HG03135 (cell line): ENCODE measurements around the gene AARS1.
A peak's percentile ranks its signal among the peaks of the same experiment; 100 is the strongest.
"Not testable (repeated sequence)": the region's sequence is repeated elsewhere in the genome, so short reads cannot be mapped to it uniquely, and the experiment has no call there.

ENCODE experiments used
- ATAC-seq: cut with Tn5 transposase; IDR thresholded peaks from one replicate; pipeline ENCODE4 v1.9.1; 2021; ENCODE audit warnings: mild to moderate bottlenecking, moderate library complexity; ENCODE audit not compliant: unreplicated experiment

AARS1 gene

DNA sequence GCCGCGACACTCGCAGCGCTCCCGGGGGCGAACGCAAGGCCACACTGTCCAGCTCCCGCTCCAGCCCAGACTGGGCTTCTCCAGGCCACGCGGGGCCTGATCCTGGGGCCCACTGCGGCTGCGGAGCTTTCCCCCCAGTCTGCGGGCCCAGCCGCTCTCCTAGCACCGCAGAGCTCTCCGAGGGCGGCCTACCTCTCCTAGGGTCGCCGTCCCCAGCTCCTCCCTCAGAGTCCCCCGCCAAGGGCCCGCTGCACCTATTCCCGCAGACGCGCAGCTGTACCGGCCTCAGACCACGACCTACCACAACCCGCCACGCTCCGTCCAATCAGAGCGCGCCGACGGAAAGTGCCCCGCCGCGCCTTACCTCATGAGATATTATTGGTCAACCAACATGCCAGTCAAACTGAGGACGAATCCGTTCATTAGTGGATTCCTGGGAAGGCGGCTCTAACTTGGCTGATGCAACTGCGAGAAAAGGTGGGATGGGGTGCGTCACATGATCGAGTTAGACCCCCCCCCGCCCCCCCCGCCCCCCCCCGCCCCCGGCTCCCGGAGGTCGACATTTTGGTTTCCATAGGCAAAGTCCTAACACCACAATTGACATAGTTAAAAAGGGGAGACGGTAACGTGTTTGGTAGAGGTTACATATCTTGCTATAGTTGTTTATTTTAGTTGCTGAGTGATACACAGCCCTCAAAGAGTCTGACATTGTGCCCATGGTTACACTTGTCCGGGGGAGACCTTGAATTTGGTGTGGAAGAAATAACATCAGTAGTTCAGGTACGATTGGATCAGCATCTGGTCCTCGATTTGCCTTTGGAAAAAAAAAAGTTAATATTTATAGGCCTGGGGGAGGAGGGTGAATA lies at the start of gene AARS1:
TSS of gene AARS1 (minus strand) at position 278 of the 866 bp plus-strand sequence. CDS start 6,743 bp downstream, outside the sequence.
- peak; percentile 96 for ATAC-seq

DNA sequence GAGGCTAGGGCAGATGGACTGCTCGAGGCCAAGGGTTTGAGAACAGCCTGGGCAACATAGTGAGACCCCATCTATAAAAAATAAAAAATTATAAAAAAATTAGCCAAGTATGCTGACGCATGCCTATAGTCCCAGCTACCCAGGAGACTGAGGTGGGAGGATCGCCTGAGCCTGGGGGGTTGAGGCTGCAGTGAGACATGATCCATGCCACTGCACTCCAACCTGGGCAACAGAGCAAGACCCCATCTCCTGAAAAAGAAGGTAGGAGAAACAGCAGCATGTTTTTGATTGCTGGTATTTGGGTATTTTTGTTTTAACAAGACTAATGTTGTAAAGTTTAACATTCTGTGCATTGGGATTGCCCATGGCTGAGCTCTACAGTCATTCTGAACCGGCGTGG lies 48.5 kb upstream of the AARS1 start:
- no peak for ATAC-seq

DNA sequence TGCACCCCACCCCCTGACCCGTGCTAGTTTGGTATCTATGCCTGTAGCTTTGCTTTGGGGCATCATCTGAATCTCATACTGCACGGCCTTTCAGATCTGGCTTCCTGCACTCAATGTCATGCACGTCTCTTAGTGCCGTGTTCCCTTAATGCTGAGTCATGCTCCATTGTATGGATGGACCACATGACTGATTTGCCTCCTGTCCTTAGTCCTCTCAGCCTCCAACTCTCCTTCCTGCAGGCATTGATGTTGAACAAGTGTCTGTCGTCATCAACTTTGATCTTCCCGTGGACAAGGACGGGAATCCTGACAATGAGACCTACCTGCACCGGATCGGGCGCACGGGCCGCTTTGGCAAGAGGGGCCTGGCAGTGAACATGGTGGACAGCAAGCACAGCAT lies 43.4 kb upstream of the AARS1 start:
- ATAC-seq = not testable (repeated sequence)

DNA sequence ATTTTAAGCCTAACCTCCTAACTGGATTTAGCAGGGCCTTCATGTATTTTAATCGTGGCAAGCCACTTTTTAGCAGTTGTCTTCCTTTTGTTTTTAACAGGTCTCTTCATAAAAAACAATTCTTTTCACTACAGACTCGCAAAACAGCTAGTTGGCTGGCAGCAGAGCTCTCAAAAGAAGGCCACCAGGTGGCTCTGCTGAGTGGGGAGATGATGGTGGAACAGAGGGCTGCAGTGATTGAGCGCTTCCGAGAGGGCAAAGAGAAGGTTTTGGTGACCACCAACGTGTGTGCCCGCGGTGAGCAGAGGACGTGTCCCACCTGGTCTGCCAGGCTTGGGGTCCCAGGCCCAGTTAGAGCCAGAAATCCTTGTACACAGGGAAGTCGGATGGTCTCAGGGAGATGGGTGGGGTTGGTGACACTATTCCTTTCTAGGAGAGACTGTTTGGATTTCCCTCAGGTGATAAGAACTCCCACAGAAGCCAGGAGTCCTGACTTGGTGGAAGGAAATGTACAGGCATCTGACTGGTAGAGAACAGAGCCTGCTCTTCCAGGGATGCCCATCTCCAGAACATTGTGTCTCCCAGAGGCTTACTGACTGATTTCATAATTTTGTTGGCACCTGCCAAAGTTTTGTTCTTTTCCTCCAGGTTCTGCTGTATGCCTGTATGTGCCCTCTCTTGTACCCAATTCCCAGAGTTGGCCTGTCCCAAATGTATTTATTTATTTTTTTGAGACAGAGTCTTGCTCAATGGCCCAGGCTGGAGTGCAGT lies 42.5 kb upstream of the AARS1 start:
- ATAC-seq = no peak

DNA sequence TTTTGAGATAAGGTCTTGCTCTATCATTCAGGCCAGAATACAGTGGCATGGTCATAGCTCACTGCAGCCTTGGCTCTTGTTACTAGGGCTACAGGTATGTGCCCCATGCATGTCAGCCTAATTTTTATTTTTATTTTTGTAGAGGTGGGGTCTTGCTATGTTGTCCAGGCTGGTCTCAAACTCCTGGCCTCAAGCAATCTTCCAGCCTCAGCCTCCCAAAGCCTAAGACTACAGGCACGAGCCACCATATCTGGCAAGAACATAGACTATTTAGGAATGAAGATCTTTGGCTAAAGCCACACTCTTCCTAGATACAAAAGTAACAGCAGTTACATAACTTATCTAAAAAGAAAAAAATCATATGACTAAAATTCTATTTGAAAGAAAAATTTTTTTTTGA lies 41.8 kb upstream of the AARS1 start:
- ATAC-seq = no peak

DNA sequence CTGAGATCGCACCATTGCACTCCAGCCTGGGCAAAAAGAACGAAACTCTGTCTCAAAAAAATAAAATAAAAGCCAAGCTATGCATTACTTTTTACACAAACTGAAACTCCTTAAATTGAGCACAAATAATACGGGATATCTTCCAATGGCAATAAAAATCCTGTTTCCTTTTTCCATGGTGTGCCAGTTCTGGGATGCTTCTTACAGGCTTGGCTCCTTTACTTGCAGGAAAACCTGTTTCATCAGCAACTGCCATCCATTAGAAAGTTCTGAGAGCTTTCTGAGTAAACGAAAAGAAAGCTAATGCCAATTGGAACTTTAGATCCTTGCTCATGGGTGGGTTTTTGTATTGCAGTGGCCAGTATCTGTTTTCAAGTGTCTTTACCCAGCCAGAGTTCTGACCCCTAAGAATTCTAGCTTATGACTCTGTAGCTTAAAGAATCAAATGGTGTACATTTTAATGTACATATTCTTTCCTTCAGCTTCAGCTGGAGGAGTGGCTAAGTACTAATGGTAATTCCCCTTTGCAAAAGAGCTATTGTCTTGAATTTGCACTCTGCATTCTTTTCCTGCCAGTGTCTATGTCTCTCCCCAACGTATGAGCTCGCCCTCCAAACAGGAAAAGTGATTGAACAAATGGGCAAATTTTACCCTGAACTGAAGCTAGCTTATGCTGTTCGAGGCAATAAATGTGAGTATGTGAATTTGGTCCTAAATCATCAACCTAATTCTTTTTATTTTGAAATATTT lies 35.9 kb upstream of the AARS1 start:
- no peak for ATAC-seq

DNA sequence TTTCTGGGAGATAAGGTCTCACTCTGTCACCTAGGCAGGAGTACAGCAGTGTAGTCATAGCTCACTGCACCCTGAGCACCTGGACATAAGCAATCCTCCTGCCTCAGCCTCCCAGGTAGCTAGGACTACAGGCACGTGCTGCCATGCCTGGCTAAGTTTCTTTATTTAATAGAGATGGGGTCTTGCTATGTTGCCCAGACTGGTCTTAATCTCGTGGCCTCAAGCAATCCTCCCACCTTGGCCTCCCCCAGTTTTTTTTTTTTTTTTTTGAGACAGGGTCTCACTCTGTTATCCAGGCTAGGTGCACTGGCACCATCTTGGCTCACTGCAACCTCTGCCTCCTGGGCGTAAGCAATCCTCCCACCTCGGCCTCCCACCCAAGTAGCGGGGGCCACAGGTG lies 30.8 kb upstream of the AARS1 start:
- ATAC-seq = no peak

DNA sequence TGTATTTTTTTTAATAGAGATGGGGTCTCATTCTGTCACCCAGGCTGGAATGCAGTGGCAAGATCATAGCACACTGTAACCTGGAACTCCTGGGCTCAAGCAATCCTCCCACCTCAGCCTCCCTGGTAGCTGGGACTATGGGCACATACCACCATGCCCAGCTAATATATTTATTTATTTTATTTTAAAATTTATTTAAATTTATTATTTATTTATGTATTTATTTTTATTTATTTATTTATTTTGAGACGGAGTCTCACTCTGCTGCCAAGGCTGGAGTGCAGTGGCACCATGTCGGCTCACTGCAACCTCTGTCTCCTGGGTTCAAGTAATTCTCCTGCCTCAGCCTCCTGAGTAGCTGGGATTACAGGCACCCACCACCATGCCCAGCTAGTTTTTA lies 18.4 kb upstream of the AARS1 start:
- ATAC-seq = not testable (repeated sequence)

DNA sequence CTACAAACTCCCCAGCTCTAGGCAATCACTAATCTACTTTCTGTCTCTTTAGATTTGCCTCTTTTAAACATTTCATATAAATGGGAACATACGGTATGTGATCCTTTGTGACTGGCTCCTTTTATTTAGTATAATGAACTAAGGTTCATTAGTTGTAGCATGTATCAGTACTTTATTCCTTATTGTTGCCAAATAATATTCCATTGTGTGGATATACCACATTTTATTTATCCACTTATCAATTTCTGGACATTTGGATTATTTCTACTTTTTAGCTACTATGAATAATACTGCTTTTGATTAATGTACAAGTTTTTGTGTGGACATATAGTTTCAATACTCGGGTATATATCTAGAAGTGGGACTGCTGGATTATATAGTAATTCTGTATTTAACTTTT lies 17.6 kb upstream of the AARS1 start:
- ATAC-seq = no peak

DNA sequence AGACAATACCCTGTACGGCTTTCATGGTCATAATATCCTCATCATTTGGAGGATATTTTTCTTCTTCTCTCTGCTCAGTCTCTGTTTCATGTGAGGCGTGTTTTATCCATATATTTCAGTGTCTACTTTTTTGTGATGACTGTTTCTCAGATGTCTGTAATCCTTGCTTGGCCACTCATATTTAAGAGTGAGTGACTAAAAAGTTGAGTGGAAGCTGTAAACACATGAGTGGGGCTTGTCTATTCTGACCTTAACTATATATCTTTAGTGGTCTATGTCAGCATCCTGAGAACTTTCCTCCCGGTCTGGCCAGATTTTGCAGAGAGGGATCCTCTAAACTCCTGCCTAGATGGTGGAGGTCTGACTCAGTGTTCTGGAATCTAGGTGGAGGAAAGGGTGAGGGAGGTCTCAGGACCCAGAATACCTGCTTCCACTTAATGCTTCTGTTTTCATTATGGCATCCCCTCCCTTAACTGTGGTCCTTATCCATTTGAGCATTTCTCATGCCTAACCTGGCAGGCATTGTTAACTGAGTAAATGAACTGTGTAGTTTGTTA lies 15.7 kb upstream of the AARS1 start:
- no peak for ATAC-seq

DNA sequence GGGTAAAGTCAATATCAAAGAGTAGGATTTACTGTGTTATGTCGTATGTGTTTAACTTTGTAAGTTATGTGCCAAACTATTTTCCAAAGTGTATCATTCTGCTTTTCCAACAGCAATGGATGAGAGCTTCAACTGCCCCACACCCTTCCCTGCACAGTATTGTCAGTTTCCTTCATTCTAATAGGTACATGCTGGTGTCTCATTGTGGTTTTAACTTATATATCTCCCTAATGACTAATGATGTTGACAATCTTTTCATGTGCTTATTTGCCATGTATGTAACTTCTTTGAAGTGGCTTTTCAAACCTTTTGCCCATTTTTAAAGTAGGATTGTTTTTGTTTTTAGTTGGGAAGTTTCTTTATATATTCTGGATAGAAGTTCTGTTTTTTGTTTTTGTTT lies 13.4 kb upstream of the AARS1 start:
- no peak for ATAC-seq

DNA sequence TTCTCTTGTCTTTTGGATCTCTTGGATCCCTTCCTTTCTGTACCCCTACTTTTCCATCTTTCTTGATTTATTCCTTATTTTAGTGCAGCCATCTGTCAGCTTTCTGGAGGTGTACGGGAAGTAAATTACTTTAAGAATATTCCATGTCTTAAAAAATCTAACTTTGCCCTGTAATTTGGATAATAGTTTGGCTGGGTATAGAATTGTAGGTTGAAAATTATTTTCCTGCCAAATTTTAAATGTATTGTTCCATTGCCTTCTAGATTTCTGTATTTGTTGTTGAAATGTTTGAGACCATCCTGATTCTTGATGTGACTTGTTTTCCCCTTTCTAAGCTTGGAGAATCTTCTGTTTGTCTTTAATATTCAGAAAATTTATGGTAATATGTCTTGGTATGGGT lies 11.8 kb upstream of the AARS1 start:
- ATAC-seq = no peak

DNA sequence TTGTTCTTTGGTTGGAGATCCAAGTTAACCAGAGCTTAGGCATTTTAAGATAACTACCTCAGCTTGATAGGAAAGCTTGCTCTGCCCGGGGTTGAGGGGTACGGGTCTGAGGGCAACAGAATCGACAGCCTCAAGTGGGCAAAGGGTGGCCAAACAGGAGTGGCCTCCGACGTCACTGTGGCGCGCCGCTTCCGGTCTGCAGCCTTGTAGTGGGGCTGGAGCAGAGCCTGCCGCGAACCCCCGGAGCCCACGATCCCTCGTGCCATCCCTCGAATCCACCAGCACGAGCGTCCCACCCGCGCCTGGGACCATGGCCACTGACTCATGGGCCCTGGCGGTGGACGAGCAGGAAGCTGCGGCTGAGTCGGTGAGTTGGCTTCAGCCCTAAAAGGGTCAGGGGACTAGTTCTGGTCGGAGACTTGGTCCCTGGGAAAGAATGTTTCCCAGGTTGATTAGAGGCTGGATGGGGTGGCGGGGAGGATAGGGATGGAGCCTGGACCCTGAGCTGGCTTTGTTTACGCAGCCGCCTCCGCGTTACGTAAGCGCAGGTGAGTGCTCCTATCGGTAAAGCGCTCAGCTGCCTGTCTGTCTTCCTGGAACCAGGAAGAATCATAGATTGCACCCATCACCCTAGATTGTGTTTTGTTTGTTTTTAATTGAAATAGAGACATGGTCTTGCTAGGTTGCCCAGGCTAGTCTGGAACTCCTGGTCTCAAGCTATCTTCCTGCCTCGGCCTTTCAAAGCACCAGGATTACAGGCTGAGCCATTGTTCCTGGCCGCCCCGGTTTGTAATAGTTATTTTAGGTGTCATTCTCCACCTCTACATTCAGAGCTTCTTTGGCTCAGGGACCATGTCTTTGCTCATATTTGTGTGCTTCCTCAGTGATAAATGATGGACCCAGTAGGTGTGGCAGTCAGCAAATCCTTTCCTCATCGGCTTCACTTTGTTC lies 10.0 kb upstream of the AARS1 start, which contains the start of gene DDX19B:
TSS of gene DDX19B (plus strand) at position 199 of the 951 bp plus-strand sequence. CDS start at position 311, 112 bp downstream.
- peak; percentile 87 for ATAC-seq

DNA sequence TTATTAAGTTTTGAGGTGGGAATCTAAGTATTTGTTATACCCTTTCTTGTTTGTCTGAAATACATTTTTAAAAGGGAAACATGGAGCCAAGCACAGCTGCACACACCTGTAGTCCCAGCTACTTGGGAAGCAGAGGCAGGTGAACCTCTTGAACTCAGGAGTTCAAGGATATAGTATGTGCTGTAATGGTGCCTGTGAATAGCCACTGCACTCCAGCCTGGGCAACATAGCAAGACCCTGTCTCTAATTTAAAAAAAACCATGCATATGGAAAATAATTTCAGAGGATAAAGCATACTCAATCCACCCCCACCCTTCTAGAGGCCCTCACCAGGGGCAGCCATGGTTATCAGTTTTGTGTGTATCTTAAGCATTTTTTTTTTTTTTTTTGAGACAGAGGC lies 6.3 kb upstream of the AARS1 start:
- no peak for ATAC-seq

DNA sequence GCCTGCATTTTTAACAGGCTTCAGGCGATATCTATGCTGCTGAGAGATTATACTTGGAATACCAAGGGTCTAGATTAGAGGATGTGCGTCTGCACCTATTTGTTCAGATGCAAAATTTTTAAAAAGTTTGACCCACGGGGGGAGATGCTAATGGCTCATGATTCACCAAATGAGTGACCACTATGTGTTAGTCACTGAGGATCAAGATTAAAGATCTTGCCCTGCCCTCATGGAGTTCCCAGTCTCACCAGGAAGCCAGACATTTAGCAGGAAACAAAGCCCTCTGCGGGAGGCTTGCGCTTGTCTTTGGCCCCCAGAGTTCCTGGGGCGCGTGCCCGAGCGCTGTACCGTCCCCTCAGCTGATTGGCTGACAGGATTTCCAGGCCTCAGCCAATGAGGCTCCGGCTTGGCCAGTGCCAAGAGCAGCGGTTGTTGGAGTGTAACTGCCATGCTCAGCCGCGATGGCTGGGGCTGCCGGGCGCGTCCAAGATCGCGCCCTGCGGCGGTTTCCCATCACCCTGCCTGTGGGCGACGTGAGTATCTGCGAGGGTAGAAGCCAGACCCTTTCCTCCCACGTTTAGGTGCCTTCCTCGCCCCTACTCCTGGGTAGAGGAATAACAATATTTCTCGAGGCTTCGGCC lies 5.2 kb upstream of the AARS1 start:
- ATAC-seq = no peak

DNA sequence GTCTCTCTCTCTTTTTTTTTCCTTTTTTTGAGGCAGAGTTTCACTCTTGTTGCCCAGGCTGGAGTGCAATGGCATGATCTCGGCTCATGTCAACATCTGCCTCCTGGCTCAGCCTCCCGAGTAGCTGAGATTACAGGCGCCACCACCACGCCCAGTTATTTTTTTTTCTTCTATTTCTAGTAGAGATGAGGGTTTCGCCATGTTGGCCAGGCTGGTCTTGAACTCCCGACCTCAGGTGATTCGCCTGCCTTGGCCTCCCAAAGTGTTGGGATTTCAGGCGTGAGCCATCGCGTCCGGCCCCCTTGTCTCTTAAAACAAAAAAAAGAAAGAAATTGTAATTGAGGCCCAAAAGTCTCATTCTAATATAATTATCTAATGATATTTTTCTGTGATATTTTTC lies 2.8 kb upstream of the AARS1 start:
- ATAC-seq = not testable (repeated sequence)

DNA sequence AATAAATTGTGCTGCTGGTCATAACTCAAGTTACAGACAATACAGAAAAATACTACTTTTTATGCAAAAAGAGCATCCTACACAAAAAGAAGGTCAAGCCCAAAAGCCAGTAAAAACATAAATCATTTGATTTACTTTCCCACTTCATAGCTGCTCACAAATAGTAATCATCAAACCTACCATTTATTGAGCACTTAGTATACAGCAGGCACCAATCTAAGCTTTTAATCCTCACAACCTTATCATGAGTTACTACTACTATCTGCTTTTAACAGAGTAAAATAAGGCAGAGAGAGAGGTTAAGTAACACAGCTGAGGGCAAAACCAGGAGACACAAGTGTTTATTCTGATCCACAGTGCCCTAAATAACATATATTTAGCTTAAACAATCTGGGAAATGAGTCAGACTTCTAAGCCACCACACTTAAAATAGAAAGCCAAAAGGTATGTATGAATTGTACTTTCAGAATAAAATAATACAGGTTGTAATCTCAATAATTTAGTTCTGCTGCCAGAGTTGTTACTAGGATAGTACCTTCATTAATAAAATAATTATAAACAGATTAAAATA lies 1.7 kb upstream of the AARS1 start:
- no peak for ATAC-seq

DNA sequence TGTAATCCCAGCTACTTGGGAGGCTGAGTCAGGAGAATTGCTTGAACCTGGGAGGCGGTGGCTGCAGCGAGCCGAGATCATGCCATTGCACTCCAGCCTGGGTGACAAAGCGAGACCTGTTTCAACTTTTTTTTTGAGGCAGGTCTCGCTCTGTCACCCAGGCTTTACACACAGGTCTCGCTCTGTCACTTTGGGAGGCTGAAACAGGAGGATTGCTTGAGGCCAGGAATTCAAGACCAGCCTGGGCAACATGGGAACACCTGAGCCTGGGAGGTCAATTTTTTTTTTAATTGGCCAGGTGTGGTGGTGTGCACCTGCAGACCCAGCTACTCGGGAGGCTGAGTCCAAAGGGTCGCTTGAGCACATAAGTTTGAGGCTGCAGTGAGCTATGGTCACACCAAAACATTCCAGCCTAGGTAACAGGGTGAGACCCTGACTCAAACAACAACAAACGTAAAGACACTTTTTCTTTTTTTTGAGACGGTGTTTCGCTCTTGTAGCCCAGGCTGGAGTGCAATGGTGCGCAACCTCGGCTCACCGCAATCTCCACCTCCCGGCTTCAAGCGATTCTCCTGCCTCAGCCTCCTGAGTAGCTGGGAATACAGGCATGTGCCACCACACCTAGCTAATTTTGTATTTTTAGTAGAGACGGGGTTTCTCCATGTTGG lies 1.9 kb downstream of the AARS1 start:
- not testable (repeated sequence) for ATAC-seq
